Left lung (tissue), 10 donors: ENCODE data around the gene CACNA1C. TPM values are rescaled to one million over a fixed set of nuclear protein-coding genes. Genes with fewer than 3 reads are reported as not detected.

ENCODE experiments used
- ATAC-seq: fragments of 200-7000 bp; cut with Tn5 transposase; one replicate; pipeline ENCODE4 v1.9.1; 2020; ENCODE audit warnings: moderate library complexity
- DNase-seq, 4 donors: peaks; one replicate each; pipeline ENCODE4 v3.0.0-alpha.2; 2013 to 2020
- H3K27ac ChIP-seq, 2 donors: fragments of 200-600 bp; sonication (generic) in 1 of 2; one replicate each; pipeline versions ENCODE4 v1.5.0 to v1.8.0; 2020 to 2021
- H3K27me3 ChIP-seq, 2 donors: fragments of 200-600 bp; sonication (generic) in 1 of 2; one replicate each; pipeline versions ENCODE4 v1.5.0 to v1.8.0; 2020 to 2021
- H3K36me3 ChIP-seq, 2 donors: fragments of 200-600 bp; sonication (generic) in 1 of 2; one replicate each; pipeline versions ENCODE4 v1.5.0 to v1.8.0; 2020 to 2021
- H3K4me1 ChIP-seq, 2 donors: fragments of 200-600 bp; one replicate each; pipeline ENCODE4 v1.8.0; 2021
- H3K4me3 ChIP-seq, 2 donors: fragments of 200-600 bp; sonication (generic) in 1 of 2; one replicate each; pipeline versions ENCODE4 v1.5.0 to v1.8.0; 2020 to 2021; ENCODE audit warnings: mild to moderate bottlenecking in 1 of 2
- H3K9me3 ChIP-seq, 2 donors: fragments of 200-600 bp; sonication (generic) in 1 of 2; one replicate each; pipeline versions ENCODE4 v1.5.0 to v1.8.0; 2020 to 2021
- CTCF ChIP-seq, 2 donors: fragments of 200-600 bp; sonication (generic) in 1 of 2; IDR thresholded peaks; one replicate each; pipeline versions ENCODE4 v1.5.0 to v1.8.0; 2021; ENCODE audit warnings: antibody characterized with exemption in 2 of 2
- intact Hi-C, 2 donors: fragments of 100-400 bp; cut with DNase I; formaldehyde crosslinking; loops; one replicate each; pipeline versions ENCODE4 v1.11.2 to v1.14.2; 2022
- polyA plus RNA-seq, 6 donors: library from polyadenylated mRNA; unstranded; fragments of 120-200 nt; gene quantifications; one replicate each; pipeline ENCODE4 v1.2.1, GENCODE V29; 2013; ENCODE audit not compliant: insufficient read length in 6 of 6
- total RNA-seq, 2 donors: library from RNA; stranded (reverse); fragmentation: NEBNext Ultra II Directional; extraction: Animal tissue kit (Norgen Biotek cat#: 25700); gene quantifications; one replicate each; pipeline ENCODE4 v1.2.1, GENCODE V29; 2021
- donor health status: DM: no; HTN: yes; CAD: no.
- donor health status: DM: no; HTN: no; CAD: no.

Gene CACNA1C
- total and polyA plus RNA-seq, 8 donors = 11.9 to 21.9 (median 14.2) TPM

- Histone ChIP-seq H3K27me3 (peaks cover 0 to 10% of the 10 kb centered on the region in 2 donors), H3K36me3 (no peaks in the 10 kb centered on the region), H3K9me3 (no peaks in the 10 kb centered on the region), H3K27ac (peak overlapping the region in 1 of 2 donors; percentile 13), H3K4me1 (peaks cover 2 to 8% of the 10 kb centered on the region in 2 donors), H3K4me3 (no peak overlapping the region)
- no peak for TF ChIP-seq CTCF (IDR thresholded peaks at IDR 0.05)
- ATAC-seq (peak; percentile 33), DNase-seq (peak in 2 of 4 donors; percentile 80 to 90)
- intact Hi-C loops = no loop called here
Measured at GRCh38 chr12:2615665-2616402, 563.0 kb downstream of the CACNA1C start.

- H3K27me3 ChIP-seq = peaks cover 0 to 19% of the 10 kb centered on the region in 2 donors
- no peak for DNase-seq
- TF ChIP-seq CTCF (IDR thresholded peaks at IDR 0.05) = no peak
- intact Hi-C loops = no loop called here
- H3K4me3 ChIP-seq = no peak overlapping the region
- no peak overlapping the region for H3K27ac ChIP-seq
- no peaks in the 10 kb centered on the region for H3K9me3 ChIP-seq
- no peak for ATAC-seq
- H3K4me1 ChIP-seq = peaks cover 2 to 8% of the 10 kb centered on the region in 2 donors
- H3K36me3 ChIP-seq = no peaks in the 10 kb centered on the region
Measured at GRCh38 chr12:2616763-2617162, 564.0 kb downstream of the CACNA1C start.

- H3K4me1 ChIP-seq = peaks cover 2 to 8% of the 10 kb centered on the region in 2 donors
- no peaks in the 10 kb centered on the region for H3K9me3 ChIP-seq
- no peak overlapping the region for H3K27ac ChIP-seq
- no peak for TF ChIP-seq CTCF (IDR thresholded peaks at IDR 0.05)
- intact Hi-C loops = no loop called here
- ATAC-seq (no peak), DNase-seq (no peak)
- H3K27me3 ChIP-seq = peaks cover 0 to 21% of the 10 kb centered on the region in 2 donors
- no peak overlapping the region for H3K4me3 ChIP-seq
- no peaks in the 10 kb centered on the region for H3K36me3 ChIP-seq
Measured at GRCh38 chr12:2617365-2617764, 564.6 kb downstream of the CACNA1C start.

- Histone ChIP-seq H3K36me3 (no peaks in the 10 kb centered on the region), H3K27ac (no peak overlapping the region), H3K9me3 (no peaks in the 10 kb centered on the region), H3K4me3 (no peak overlapping the region), H3K4me1 (peaks cover 2 to 6% of the 10 kb centered on the region in 2 donors), H3K27me3 (peaks cover 0 to 26% of the 10 kb centered on the region in 2 donors)
- ATAC-seq = no peak
- intact Hi-C loops = no loop called here
- DNase-seq = no peak
- no peak for TF ChIP-seq CTCF (IDR thresholded peaks at IDR 0.05)
Measured at GRCh38 chr12:2618291-2618995, 565.7 kb downstream of the CACNA1C start.

- ATAC-seq = no peak
- intact Hi-C loops = no loop called here
- H3K4me1 ChIP-seq = peaks cover 0 to 3% of the 10 kb centered on the region in 2 donors
- no peak overlapping the region for H3K4me3 ChIP-seq
- peaks cover 0 to 33% of the 10 kb centered on the region in 2 donors for H3K27me3 ChIP-seq
- no peak for DNase-seq
- no peak overlapping the region for H3K27ac ChIP-seq
- H3K9me3 ChIP-seq = no peaks in the 10 kb centered on the region
- no peaks in the 10 kb centered on the region for H3K36me3 ChIP-seq
- TF ChIP-seq CTCF (IDR thresholded peaks at IDR 0.05) = no peak
Measured at GRCh38 chr12:2619136-2619535, 566.3 kb downstream of the CACNA1C start.
